Osteocyte (in vitro differentiated cells): ENCODE data around the gene LPGAT1. TPM values are rescaled to one million over a fixed set of nuclear protein-coding genes. Genes with fewer than 3 reads are reported as not detected.

Experiments
- DNase-seq: peaks from one replicate; pipeline ENCODE4 v3.0.0; 2021; ENCODE audit warnings: mixed read lengths; ENCODE audit not compliant: unreplicated experiment; ENCODE audit errors: extremely low spot score
- H3K27ac Mint-ChIP-seq: one replicate; pipeline ENCODE4 v1.8.0; 2021; ENCODE audit warnings: mild to moderate bottlenecking, mixed read lengths; ENCODE audit not compliant: unreplicated experiment
- H3K27me3 Mint-ChIP-seq: one replicate; pipeline ENCODE4 v1.8.0; 2021; ENCODE audit warnings: mixed read lengths; ENCODE audit not compliant: unreplicated experiment
- H3K36me3 Mint-ChIP-seq: one replicate; pipeline ENCODE4 v1.8.0; 2021; ENCODE audit warnings: mixed read lengths; ENCODE audit not compliant: unreplicated experiment
- H3K4me1 Mint-ChIP-seq: one replicate; pipeline ENCODE4 v1.8.0; 2021; ENCODE audit warnings: mixed read lengths; ENCODE audit not compliant: unreplicated experiment
- H3K4me3 Mint-ChIP-seq: one replicate; pipeline ENCODE4 v1.8.0; 2021; ENCODE audit warnings: mild to moderate bottlenecking, moderate library complexity, mixed read lengths; ENCODE audit not compliant: unreplicated experiment
- H3K9me3 Mint-ChIP-seq: one replicate; pipeline ENCODE4 v1.8.0; 2021; ENCODE audit warnings: mixed read lengths; ENCODE audit not compliant: unreplicated experiment
- CTCF ChIP-seq: fragments of 200-600 bp; sonication (generic); IDR thresholded peaks from 2 replicates; pipeline ENCODE4 v1.5.0; 2021; ENCODE audit warnings: antibody characterized with exemption, mild to moderate bottlenecking, moderate library complexity
- total RNA-seq: library from RNA; stranded (reverse); gene quantifications from 2 replicates; pipeline ENCODE4 v1.2.1, GENCODE V29; 2021

Gene LPGAT1
- total RNA-seq, 1 donor from 2014 or later = 51.3 TPM

DNA sequence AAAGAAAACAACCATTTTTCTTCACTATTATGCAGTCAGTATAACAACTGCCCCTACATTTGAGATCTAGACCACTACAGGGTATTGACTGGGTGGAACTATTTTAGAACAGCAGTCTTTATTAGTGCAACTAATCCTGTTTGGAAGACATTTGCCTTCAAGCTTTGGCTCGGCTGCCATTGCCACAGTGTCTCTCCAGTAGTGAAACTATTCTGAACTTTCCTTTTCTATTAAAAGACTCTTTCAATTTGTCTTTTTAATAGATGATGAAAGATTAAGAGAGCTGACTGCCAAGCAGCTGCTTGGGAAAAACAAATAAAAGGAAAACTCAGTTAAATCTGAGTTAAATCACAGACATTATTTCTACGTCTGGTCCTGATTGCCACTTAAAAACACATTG, 49.3 kb downstream of the LPGAT1 start:
- H3K9me3 Mint-ChIP-seq = no peaks in the 10 kb centered on the region
- H3K27me3 Mint-ChIP-seq = no peaks in the 10 kb centered on the region
- H3K36me3 Mint-ChIP-seq = peaks cover 17% of the 10 kb centered on the region
- H3K27ac Mint-ChIP-seq = no peak overlapping the region
- no peak for TF ChIP-seq CTCF
- DNase-seq = no peak
- H3K4me3 Mint-ChIP-seq = no peak overlapping the region
- H3K4me1 Mint-ChIP-seq = peaks cover 10% of the 10 kb centered on the region

DNA sequence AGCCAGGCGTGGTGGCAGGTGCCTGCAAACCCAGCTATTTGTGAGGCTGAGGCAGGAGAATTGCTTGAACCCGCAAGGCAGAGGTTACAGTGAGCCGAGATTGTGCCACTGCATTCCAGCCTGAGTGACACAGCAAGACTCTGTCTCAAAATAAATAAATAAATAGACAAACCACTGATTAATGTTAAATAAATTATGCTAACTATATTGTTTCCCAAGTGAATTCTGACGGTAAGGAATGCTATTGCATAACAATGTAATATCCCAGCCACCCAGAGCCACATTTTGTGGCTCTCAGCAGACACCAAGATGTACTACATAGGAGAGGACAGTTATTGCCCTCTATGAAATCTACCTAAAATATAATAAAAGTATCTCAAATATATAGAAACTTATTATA, 55.4 kb downstream of the LPGAT1 start:
- Mint-ChIP-seq H3K4me3 (no peak overlapping the region), H3K27me3 (no peaks in the 10 kb centered on the region), H3K27ac (no peak overlapping the region), H3K9me3 (no peaks in the 10 kb centered on the region), H3K36me3 (peaks cover 21% of the 10 kb centered on the region), H3K4me1 (no peaks in the 10 kb centered on the region)
- no peak for TF ChIP-seq CTCF
- no peak for DNase-seq

DNA sequence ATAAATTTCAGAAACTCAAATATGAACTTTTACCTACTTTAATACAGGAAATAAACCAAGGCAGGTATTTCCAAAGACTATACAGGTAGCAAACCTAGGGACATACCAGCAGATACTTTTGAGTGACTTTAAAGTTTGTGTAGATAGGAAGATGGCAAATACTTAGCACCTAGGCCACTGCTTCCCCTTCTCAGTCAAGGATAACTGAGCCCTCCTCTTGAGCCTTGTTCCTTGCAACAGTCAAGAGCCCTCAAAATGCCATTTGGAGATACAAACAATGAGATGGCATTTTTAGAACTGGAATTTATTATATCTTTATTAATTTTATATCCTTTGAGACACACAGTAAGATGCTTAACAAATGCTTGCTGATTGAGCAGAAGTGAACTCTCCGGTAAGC, 65.9 kb downstream of the LPGAT1 start:
- peaks cover 26% of the 10 kb centered on the region for H3K36me3 Mint-ChIP-seq
- H3K4me1 Mint-ChIP-seq = no peaks in the 10 kb centered on the region
- no peak overlapping the region for H3K27ac Mint-ChIP-seq
- TF ChIP-seq CTCF = no peak
- H3K27me3 Mint-ChIP-seq = no peaks in the 10 kb centered on the region
- no peak for DNase-seq
- H3K4me3 Mint-ChIP-seq = no peak overlapping the region
- no peaks in the 10 kb centered on the region for H3K9me3 Mint-ChIP-seq

DNA sequence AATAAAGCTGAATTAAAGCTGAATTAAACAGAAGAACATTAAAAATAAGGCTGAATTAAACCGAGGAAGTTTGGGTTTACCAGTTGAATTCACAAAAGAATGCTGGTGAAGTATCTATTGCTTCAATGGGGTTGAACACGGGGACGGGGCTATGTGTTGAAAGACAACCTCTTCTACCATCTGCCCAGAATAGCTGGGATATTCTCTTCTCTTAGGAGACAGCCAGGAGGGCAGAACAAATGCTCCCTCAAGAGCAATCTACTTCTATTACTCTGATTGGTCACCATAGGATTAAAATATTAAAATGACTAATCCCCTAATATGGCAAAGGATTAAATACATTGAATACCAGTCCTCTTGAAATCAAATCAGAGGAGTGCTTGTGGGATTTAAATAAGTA, 68.4 kb downstream of the LPGAT1 start:
- DNase-seq = no peak
- TF ChIP-seq CTCF = no peak
- no peak overlapping the region for H3K4me3 Mint-ChIP-seq

DNA sequence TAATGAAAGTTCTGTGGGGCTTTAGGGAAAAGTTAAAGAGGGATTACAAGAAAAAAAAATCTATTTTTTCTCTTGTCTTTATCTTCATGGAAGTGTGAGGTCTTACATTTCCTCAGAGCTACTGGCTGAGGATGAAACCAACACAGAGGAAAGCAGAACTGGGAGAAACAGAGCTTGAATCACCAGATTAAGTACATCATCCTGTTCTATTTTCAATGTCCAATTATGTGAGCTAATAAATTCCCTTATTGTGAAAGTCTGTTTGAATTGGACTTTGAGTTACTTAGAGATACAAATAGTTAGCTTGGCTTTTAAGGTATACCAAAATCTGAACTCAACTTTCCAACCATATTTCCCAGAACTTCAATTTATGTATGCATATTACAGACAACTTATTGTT, 69.2 kb downstream of the LPGAT1 start:
- Mint-ChIP-seq H3K4me3 (no peak overlapping the region), H3K27ac (no peak overlapping the region), H3K36me3 (peaks cover 27% of the 10 kb centered on the region), H3K4me1 (no peaks in the 10 kb centered on the region), H3K9me3 (no peaks in the 10 kb centered on the region), H3K27me3 (no peaks in the 10 kb centered on the region)
- no peak for DNase-seq
- TF ChIP-seq CTCF = no peak

More for the DNA sequence above, 68.4 kb downstream of the LPGAT1 start:
- Mint-ChIP-seq H3K9me3 (no peaks in the 10 kb centered on the region), H3K27ac (no peak overlapping the region), H3K4me1 (no peaks in the 10 kb centered on the region), H3K27me3 (no peaks in the 10 kb centered on the region), H3K36me3 (peaks cover 28% of the 10 kb centered on the region)
